ENCODE measurements around the gene EFCAB8.
"Not testable (repeated sequence)": the region's sequence is repeated elsewhere in the genome, so short reads cannot be mapped to it uniquely, and the experiment has no call there.

The EFCAB8 gene

DNA sequence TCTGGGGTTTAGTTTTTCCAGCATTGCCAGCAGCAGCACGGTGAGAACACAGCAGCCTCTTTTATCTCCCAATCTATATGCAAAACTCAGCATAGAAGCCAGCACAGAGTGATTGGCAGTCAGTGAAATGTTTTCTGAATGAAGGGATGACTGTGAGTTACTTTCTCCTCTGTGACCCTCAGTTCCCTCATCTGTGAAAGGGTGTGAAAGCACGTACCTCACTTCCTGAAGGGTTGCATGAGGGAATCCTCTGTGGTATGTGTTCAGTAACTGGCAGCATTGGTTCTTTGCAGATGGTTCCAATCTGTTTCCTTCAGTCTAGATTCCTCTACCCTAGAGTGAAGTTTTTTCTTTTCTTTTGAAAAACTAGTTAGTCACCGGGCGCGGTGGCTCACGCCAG lies 40.0 kb downstream of the EFCAB8 start:
- no peak overlapping the region for H3K27ac ChIP-seq
- ChIA-PET CTCF (no interaction called here), POLR2A (ENCODE audit: low non-redundant PET) (no interaction called here)
- no peak for DNase-seq (ENCODE audit: low spot score)
- TF ChIP-seq, protein P1, sequence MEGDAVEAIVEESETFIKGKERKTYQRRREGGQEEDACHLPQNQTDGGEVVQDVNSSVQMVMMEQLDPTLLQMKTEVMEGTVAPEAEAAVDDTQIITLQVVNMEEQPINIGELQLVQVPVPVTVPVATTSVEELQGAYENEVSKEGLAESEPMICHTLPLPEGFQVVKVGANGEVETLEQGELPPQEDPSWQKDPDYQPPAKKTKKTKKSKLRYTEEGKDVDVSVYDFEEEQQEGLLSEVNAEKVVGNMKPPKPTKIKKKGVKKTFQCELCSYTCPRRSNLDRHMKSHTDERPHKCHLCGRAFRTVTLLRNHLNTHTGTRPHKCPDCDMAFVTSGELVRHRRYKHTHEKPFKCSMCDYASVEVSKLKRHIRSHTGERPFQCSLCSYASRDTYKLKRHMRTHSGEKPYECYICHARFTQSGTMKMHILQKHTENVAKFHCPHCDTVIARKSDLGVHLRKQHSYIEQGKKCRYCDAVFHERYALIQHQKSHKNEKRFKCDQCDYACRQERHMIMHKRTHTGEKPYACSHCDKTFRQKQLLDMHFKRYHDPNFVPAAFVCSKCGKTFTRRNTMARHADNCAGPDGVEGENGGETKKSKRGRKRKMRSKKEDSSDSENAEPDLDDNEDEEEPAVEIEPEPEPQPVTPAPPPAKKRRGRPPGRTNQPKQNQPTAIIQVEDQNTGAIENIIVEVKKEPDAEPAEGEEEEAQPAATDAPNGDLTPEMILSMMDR (conservative IDR thresholded peaks at IDR 0.05; ENCODE audit: low read depth) = no peak

GRCh38 chr20:32902456-32903420 lies 44.0 kb downstream of the EFCAB8 start:
- peak; percentile 83 for DNase-seq (ENCODE audit: low spot score)
- TF ChIP-seq, protein P1 (conservative IDR thresholded peaks at IDR 0.05; ENCODE audit: low read depth) = peak; percentile 99
- POLR2A ChIA-PET (ENCODE audit: low non-redundant PET) = no interaction called here
- no peak overlapping the region for H3K27ac ChIP-seq
- CTCF ChIA-PET = interaction anchor here (0.5 to 1.8 kb wide), 19 partner anchors 8 to 866 kb away, joined by 3 to 10 read pairs (median 3); no protein-coding TSS in a partner anchor

- CTCF ChIA-PET = interaction anchor here (1.0 kb wide), 2 partner anchors 42 to 308 kb away, joined by 3 to 4 read pairs; no protein-coding TSS in a partner anchor
- TF ChIP-seq, protein P1 (conservative IDR thresholded peaks at IDR 0.05; ENCODE audit: low read depth) = no peak
- no peak for DNase-seq (ENCODE audit: low spot score)
- H3K27ac ChIP-seq = no peak overlapping the region
- POLR2A ChIA-PET (ENCODE audit: low non-redundant PET) = no interaction called here
These were observed 45.0 kb downstream of the EFCAB8 start for GRCh38 chr20:32903666-32904175.

DNA sequence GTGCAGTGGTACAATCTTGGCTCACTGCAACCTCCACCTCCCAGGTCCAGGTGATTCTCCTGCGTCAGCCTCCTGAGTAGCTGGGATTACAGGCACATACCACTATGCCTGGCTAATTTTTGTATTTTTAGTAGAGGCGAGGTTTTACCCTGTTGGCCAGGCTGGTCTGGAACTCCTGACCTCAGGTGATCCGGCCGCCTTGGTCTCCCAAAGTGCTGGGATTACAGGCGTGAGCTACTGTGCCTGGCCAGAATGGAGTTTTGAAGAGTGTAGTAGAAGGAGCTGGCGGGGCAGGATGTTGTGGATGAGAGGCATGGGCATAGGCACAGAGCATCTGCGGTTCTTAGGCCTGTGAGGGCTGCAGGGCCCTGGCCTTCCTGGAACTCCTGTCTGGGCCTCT lies 46.0 kb downstream of the EFCAB8 start:
- H3K27ac ChIP-seq; DNase-seq (ENCODE audit: low spot score); POLR2A ChIA-PET (ENCODE audit: low non-redundant PET): not testable (repeated sequence)
- CTCF ChIA-PET = interaction anchor here (0.5 to 0.7 kb wide), 2 partner anchors 12 to 851 kb away, joined by 3 to 6 read pairs; no protein-coding TSS in a partner anchor

- no peak overlapping the region for H3K27ac ChIP-seq
- DNase-seq (ENCODE audit: low spot score) = no peak
- ChIA-PET POLR2A (ENCODE audit: low non-redundant PET) (no interaction called here), CTCF (interaction anchor here (0.5 to 1.1 kb wide), 3 partner anchors 52 to 305 kb away, joined by 3 to 4 read pairs (median 3); no protein-coding TSS in a partner anchor)
- TF ChIP-seq, protein P1 (conservative IDR thresholded peaks at IDR 0.05; ENCODE audit: low read depth) = no peak
These were observed 47.5 kb downstream of the EFCAB8 start for GRCh38 chr20:32906200-32906599.

- no peak for DNase-seq (ENCODE audit: low spot score)
- H3K27ac ChIP-seq = no peak overlapping the region
- CTCF ChIA-PET = interaction anchor here (0.7 to 1.1 kb wide), 2 partner anchors 51 to 304 kb away, joined by 3 to 4 read pairs; no protein-coding TSS in a partner anchor
- POLR2A ChIA-PET (ENCODE audit: low non-redundant PET) = no interaction called here
- TF ChIP-seq, protein P1 (conservative IDR thresholded peaks at IDR 0.05; ENCODE audit: low read depth) = no peak
These were observed 48.3 kb downstream of the EFCAB8 start for GRCh38 chr20:32906871-32907495.
